ENCODE measurements around the gene HES5.

The HES5 gene

DNA sequence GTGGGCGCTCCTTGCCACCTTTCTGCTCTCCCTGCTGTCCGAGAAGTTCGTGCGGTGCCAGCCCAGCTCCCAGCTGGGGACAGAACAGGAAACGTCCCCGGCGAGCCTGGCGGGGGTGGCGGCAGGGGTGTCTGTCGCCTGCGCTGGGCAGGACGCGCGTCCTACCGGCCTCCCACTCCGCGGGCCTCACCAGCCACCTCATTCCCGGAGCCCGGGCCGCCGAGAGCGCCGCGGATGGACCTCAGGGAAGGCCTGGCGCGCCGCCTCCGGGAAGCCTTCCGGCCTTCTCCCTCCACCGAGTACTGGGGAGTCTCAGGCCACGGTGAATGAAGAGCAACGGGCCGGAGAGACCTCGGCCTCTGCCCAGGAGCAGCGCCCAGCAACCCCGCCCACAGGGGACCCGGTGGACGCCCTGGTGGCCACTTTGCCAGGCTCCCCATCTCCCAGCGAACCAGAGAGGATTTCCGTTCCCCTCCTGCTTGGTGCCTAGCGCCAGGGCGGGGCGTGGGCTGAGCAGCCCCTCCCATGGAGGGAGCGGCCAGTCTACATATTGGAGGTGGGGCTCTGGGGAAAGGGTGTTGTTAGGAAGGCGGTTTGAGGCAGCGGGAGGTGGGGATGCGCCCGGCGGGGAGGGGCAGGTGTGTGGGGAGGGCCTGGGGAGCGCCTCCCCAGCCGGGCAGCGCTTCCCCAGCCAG lies 16.6 kb upstream of the HES5 start:
- peak; percentile 55 for DNase-seq

DNA sequence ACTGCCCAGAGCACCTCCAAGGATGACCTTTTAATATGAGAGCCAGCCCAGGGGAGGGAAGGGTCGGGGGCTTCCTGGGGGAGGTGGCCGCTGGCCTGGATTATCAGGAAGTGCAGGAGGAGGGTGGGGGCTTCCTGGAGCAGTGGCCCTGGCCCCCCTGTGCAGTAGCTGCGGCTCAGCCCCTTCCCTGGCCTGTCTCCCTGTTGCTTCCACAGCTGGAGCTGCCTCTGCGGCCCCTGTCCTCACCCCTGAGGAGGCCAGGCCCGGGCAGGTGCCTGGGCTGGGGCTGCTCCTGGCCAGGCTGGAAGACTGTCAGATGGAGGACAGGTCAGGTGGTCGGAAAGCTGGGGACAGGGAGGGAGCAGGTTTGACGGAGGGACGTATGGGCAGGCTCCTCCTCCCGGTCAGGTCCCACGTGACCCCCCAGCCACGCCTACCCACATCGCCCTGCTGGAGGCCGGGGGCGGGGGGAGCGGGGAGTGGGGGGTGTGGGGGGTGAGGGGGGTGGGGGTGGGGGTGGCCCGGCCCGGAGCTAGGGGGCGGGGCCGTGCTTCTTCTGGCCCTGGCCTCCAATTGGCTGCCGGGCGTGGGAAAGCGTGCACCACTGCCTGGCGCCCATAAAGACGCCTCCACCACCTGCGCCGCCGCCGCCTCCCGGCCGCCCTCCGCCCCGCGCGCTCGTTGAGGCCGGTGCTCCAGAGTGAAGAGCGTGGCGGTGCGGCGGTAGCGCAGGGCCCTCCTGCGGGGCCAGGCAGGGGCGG lies 15.9 kb upstream of the HES5 start:
- peak; percentile 56 for DNase-seq

DNA sequence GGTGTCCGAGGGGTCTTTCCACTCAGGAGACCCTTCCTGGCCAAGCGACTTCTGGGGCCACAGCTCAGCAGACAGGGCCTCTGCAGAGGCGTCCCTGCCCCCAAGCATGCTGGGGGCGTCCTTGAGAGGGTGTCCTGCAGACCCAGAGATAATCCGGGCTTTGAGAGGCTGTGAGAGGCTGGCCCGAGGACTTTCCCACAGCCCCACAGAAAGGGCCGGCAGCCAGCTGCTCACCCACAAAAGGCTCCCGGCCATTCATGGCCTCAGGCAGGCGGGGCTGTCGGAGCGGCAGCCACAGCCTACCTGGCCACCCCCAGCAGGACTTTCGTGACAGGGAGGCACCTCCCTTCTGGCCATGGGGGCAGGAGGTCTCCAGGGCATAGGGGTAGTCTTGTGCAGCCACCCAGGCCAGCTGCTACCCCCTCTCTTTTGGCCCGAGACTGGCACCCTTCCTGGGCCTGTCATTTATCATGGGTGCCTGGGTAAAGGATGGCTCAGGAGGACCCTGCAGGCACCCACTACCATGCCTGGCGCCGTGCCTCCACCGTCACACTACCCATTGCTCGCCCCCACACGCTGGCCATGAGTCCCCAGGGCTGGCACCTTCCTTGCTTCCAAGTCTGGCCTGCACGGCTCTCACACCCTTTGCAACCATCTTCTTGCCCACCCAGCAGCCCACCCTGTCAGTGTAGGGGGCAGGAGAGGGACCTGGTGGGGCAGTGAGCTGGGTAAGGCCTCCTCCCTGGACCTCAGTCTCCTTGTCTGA lies 15.0 kb upstream of the HES5 start:
- DNase-seq, result no peak

DNA sequence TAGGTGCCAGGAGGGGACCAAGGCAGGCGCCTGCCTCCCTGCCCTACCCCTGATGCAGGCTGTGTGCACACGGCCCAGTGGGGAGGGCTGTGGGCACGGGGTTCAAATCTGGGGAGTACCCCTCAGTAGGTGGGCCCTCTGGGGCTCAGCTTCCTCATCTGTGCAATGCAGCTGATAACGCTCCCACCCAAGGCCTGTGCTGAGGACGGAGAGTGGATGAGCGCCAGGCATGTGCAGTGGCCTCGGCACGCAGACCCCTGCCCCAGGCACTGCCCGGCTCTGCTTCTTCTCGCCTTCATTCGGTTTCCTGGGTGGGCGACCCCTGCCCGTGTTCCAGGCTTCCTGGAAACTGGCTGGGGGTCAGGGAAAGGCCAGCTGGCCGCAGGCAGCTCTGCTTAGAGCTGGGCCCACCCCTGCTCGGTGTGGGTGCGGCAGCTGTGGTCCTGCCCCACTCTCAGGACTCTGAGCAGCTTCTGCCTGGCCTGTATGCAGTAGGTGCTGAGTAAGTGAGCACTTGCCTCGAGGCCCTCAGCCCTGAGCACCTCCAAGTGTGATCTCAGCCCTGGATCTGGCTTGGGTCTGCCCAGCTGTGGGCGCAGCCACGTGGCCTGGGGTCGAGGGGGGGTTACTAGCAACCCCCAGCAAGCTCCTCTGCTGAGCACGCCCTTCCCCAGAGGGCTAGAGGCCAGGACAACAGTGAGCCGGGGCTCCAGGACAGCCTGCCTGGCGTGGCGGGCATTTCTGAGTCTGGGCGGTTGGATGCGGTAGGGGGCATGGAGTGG lies 14.2 kb upstream of the HES5 start:
- no peak for DNase-seq

DNA sequence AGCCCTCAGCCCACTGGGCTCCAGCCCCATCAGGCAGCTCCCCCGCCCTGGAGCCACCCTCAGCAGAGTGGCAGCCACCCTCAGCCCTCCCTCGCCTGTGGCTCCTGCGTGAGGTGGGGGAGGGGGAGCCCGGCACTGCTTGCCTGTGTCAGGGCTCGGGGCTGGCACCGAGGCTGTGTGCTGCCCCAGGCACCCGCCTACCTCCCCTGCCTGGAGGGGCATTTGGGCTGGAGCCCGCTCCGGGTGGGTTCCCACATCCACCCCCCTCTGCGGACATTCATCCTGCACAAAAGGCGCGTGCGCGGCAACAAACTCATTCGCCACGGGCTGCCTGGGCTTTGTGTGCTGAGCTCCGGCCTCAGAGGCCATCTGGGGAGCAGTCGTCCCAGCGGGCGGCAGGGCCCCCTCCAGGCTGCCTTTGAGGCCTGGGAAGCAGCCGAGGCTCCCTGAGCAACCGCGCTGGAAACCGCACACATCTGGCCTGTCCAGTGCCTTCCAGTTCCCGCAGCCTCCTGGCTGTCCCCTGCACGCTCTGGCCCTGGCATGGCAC lies 13.6 kb upstream of the HES5 start:
- DNase-seq, result peak; percentile 48

DNA sequence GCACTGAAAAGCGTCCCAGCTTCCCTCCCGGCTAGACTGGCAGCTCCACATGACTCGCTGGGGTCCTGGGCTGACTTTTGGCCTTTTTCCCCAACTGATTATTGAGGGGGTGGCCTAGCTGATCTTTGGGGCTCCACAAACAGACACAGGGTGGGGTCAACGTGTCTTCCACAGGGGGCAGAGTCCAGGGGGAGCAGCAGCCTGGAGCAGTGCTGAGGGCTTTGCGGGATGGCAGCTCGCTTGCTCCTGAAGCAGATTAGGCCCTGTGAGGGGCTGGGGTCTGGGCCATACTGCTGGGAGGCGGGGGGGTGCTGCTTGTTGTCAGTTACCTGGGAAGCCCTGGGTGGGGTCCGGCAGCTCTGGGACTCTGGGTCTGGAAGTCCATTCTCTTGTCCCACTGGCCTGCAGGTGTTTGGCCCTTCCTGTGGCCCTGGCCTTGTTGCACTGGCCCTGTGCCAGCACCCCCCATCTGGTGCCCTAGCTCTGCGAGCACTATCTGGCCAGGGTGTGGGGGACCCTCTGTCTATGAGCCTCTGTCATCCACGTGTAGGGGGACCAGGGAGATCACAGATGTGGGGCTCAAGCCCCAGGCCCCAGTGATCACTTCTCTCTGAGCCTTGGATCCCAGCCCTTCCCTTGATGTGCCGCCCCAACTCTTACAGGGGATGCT lies 12.3 kb upstream of the HES5 start:
- no peak for DNase-seq

DNA sequence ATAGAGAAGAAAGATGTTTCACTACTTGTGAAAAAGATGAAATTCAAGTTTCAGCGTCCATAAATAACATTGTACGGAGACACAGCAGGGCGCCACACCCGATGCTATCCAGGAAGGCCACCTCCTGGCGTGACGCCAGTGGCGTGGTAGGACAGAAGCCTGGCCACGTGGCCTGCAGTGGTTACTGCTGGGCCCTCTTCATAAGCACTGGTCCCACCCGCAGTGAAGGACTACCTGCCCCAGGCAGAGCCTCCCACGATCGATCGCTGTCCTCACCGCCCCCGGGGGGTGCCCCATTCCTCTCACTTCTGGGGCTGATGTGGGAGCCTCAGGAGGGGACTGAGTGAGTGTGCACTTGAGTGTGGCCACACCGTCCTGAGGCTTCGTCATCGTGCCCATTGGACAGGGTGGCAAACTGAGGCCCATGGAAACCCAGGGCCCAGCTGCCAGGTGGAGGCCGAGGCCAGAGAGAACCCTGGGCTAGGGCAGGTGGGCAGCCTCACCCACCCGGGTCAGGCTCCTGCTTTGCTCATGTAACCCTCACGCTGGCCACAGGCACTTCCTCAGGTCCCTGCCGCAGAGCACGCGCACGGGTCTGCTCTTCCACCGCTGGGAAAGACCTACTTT lies 11.7 kb upstream of the HES5 start:
- no peak for DNase-seq

- DNase-seq, result no peak
Observed at GRCh38 chr1:2540816-2541492, 10.9 kb upstream of the HES5 start.

DNA sequence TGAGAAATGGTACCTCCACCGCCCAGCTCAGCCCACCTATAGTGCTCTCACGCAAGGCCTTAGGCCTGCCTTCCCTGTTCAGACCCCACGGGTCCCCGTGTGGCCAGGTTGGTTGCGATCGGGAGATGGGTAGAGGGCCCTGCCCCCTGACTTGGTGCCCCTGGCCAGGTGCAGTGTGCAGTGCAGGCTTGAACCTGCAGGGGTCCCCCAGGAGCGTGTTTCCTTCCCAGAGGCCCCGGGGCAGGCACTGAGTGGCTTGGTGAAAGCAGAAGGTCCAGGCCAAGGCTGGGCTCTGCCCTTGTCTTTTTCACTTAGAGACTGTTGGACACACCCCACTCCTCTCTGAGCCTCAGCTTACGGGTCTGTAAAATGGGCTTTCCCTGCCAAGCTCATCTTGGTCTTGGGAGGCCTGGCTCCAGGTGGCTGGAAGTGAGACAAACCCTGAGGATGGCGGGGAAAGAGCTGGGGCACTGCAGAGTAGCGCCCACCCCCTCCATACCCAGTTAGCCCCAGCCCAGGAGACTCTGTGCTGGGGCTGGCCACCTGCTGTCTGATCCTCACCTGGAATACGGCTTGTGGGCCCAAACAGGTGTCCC lies 9.3 kb upstream of the HES5 start:
- no peak for DNase-seq

DNA sequence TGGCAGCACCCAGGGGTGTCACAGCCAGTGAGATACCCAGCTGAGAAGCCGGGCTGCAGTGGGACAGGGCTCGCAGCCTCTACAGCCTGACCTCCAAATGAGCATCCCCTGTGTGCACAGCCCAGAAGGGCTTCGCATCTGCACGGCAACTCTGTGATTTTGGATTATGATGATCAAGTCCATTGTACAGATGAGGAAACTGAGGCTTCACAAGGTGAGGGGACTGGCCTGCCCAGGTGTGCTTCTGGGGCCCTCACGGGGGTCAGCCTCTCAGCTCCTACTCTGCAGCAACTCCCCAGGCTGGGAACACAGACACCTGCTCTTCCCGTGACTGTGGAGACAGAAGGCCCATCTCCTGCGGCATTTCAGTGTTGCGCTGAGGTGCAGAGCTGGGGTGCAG lies 8.8 kb upstream of the HES5 start:
- DNase-seq, result no peak

DNA sequence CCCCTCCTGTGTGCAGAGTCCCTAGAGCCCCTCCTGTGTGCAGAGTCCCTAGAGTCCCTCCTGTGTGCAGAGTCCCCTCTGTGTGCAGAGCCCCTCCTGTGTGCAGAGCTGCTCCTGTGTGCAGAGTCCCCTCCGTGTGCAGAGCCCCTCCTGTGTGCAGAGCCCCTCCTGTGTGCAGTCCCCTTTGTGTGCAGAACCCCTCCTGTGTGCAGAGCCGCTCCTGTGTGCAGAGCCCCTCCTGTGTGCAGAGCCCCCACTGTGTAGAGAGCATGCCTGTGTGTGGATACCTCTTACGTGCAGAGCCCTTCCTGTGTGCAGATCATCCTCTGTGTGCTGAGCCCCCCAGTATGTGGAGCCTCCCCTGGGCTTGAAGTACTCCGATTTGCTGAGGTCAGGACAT lies 8.3 kb upstream of the HES5 start:
- DNase-seq, result no peak

- no peak for DNase-seq
Observed at GRCh38 chr1:2537784-2538115, 7.7 kb upstream of the HES5 start.

- DNase-seq, result no peak
Observed at GRCh38 chr1:2535981-2536380, 5.9 kb upstream of the HES5 start.

- no peak for DNase-seq
Observed at GRCh38 chr1:2535455-2535854, 5.4 kb upstream of the HES5 start.

GRCh38 chr1:2534687-2535441 lies 4.8 kb upstream of the HES5 start:
- DNase-seq, result peak; percentile 65

- DNase-seq, result no peak
Observed at GRCh38 chr1:2534315-2534686, 4.2 kb upstream of the HES5 start.

GRCh38 chr1:2533365-2533764 lies 3.3 kb upstream of the HES5 start:
- peak; percentile 70 for DNase-seq

- DNase-seq, result no peak
Observed at GRCh38 chr1:2532485-2533160, 2.6 kb upstream of the HES5 start.
